H7 (cell line): ENCODE results near the gene CHST11. TPM values are rescaled to one million over a fixed set of nuclear protein-coding genes. Genes with fewer than 3 reads are reported as not detected.
"Not testable (repeated sequence)": the region's sequence is repeated elsewhere in the genome, so short reads cannot be mapped to it uniquely, and the experiment has no call there.

ENCODE experiments used
- DNase-seq: peaks from one replicate; pipeline ENCODE4 v3.0.0; 2012
- H3K27me3 ChIP-seq: 2 replicates; pipeline ENCODE4 v1.6.0; 2011; ENCODE audit warnings: mild to moderate bottlenecking, low read length; ENCODE audit not compliant: control insufficient read depth, insufficient read depth
- H3K36me3 ChIP-seq: replicated peaks from 2 replicates; pipeline ENCODE4 v1.5.1; 2011; ENCODE audit warnings: low read length; ENCODE audit not compliant: control insufficient read depth, insufficient read depth
- H3K4me3 ChIP-seq: 2 replicates; pipeline ENCODE4 v1.5.1; 2011; ENCODE audit warnings: low read depth, mild to moderate bottlenecking, control low read depth, low read length, moderate library complexity; ENCODE audit not compliant: insufficient read depth
- total RNA-seq: library from RNA; depleted of rRNA; stranded (reverse); fragments of >200 nt; shearing (Covaris generic); gene quantifications from 2 replicates; pipeline ENCODE4 v1.2.3, GENCODE V29; 2014

CHST11 gene
- total RNA-seq, 1 experiment from 2014 or later = 14.5 TPM

DNA sequence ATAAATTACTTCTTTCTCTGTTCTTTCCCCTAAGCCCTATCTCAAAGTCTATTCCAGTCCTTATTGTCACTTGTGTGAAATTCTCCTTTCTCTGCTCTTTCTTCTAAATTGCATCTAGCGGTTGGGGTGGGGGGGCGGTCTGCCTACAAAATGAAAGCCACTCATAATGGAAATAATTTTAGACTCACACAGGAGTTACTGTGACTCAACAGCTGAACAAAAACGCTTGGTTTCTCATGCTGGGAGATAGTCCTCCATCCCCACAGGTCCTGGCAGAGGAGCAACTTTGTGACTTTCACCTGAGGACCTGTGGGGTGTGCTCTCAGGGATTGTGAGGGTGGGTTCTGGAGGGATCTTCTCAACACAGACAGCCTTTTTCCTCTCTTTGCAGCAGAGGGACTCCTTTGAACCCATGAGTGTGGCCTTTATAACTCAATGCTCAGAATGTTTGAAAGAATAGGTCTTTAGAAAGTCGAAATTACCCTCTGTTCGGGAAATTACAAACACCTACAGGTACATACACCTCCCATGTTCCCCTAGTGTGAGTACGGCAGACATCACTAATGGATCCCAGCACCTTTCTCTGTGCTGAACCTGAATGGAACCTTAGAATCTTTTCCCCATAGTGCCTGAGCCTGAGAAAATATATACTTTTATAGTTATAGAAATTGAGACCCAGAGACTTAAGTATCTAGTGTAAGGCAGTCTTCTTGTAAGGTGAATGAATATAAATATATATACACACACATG is 109.7 kb downstream of the CHST11 start:
- Histone ChIP-seq H3K4me3 (no peak overlapping the region), H3K27me3 (no peaks in the 10 kb centered on the region), H3K36me3 (no peaks in the 10 kb centered on the region)
- no peak for DNase-seq

DNA sequence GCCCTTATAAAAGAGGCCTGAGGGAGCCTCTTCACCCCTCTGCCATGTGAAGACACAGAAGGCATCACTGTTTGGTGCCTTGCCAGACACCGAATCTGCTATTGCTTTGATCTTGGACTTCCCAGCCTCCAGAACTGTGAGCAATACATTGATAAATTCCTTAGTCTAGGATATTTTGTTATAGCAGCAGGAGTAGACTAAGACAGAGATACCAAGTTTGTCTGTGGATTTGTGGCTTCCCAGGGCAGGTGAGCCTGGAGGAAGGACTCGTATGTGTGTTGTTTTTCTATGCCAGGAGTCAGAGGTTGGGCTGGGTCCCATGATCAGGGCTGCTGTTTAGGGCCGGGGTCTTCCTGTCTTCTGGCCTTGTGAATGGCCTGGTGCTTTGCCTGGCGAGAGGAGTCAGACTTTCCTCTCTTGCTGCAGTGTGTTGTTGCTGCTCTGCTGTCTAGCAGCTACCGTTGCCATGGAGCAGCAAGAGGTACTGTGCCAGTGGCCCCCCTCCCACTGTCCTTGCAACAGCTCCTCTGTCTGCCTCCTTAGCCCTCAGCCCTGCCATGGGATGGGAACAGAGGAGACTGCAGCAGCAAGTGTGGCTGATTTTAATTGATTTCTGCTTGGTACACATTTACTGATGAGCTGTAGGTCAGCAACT is 111.2 kb downstream of the CHST11 start:
- H3K4me3 ChIP-seq = no peak overlapping the region

DNA sequence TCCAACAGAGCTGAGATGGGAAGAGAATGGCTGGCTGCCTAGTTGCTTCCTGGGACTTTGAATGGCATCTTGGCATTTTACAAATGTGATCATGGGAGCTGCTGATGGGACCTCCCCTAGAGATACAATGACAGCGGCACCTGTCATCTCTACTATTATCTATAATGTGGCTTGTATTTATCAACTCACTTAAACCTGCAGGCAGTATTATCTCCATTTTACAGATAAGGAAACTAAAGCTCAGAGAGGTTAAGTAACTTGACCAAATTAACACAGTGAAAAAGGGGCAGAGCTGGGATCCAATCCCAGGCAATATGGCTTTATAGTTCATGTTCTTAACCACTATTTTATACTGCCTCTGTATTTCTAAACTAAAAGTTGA is 111.7 kb downstream of the CHST11 start:
- DNase-seq = no peak
- no peak overlapping the region for H3K4me3 ChIP-seq
- H3K36me3 ChIP-seq = no peaks in the 10 kb centered on the region
- no peaks in the 10 kb centered on the region for H3K27me3 ChIP-seq

More for the DNA sequence above, 111.2 kb downstream of the CHST11 start:
- Histone ChIP-seq H3K36me3 (no peaks in the 10 kb centered on the region), H3K27me3 (no peaks in the 10 kb centered on the region)
- no peak for DNase-seq

DNA sequence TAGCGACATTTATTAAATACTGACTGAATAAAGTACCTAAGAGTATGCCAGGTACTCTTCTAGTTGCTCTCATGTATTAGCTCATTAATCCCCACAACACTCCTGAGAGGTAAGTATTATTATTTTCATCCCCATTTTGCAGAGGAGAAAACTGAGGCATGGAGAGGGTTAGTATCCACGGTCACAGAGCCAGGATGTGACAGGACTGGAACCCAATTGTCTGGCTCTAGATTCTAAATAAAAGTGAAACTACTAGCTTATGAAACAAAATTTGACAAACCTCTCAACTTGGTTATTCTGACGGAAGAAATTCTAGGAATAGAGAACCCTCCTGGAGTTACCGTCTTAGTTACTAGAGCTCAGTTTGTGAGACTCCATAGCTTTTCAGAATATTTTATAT is 112.2 kb downstream of the CHST11 start:
- no peak overlapping the region for H3K4me3 ChIP-seq
- H3K36me3 ChIP-seq = no peaks in the 10 kb centered on the region
- DNase-seq = no peak
- no peaks in the 10 kb centered on the region for H3K27me3 ChIP-seq

DNA sequence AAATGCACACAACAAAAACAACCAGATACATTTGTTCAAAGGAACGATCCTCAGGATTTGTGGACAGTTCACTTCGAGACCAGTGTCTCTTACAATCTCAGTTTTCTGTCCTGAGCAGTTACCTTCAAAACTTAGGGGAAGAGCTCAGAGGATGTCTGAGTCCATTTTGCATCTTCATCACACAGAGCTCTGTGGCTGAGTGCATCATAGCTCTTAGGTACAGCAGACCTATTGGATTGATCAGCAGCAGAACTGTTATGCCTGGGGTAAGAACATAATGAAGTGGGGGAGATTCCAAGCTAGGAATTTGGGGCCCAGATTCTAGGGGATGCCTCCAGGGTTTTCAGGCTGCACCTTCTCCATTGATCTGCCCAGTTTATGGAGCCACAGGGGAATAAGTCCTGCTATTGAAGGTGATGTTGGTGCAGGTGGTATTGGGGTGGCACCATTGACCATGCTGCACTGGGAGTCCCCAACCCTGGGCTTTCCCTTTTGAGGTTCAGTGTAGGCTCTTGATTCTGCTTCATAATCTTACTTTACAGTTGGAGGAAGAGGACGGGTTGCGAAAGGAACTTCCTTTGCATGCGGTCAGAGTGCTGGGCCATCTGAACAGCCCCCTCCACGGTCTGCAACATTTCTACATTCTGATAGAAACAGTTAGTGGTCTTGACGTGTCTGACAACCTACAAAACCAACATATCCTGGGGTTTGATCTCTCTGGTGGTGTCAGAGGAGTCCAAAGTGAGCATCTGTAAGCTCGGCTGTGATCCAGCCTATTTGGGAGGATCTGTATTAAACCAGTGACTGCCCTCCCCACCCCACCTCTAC is 112.8 kb downstream of the CHST11 start:
- no peak for DNase-seq
- no peaks in the 10 kb centered on the region for H3K27me3 ChIP-seq
- no peak overlapping the region for H3K4me3 ChIP-seq
- H3K36me3 ChIP-seq = no peaks in the 10 kb centered on the region

DNA sequence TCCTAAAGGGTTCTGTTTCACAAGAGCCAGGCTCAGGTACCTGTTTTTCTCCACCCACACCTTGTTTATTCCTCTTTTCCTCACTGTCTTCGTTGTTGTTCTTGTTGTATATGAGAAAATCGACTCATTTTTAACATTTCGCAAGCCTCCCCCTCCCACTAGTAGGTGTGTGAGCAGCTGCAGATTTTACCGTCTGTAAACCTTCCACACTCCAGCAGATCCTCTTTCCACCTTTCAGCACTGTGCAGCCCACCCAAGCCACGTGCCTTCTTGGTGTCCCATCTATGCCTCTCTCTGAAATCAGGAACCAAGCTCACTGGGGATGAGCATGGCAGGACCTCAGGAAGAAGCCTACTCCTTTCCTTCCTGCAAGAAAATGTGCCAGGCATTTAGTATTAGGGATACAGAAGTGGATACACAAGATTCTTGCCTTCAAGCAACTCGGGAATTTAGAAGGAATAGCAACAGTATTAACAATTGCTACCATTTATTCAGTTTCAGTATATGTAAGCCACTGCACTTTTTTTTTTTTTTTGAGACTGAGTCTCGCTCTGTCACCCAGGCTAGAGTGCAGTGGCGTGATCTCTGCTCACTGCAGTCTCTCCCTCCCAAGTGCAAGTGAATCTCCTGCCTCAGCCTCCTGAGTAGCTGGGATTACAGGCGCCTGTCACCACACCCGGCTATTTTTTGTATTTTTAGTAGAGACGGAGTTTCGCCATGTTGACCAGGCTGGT is 113.6 kb downstream of the CHST11 start:
- Histone ChIP-seq H3K4me3 (no peak overlapping the region), H3K27me3 (no peaks in the 10 kb centered on the region), H3K36me3 (no peaks in the 10 kb centered on the region)
- no peak for DNase-seq

DNA sequence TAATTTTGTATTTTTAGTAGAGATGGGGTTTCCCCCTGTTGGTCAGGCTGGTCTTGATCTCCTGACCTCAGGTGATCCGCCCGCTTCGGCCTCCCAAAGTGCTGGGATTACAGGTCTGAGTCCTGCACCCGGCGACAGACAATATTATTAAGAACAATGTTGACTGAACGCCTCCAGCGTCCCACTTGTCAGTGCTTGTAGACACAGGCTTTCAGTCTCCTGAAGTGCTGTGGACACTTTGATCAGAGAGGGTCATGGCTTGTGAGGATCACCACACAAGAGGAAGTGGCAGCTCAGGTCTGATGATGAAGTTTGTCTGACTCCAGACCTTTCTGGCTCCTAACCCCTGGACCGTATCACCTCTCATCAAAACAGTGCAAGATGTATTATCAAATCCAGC is 114.6 kb downstream of the CHST11 start:
- Histone ChIP-seq H3K36me3 (no peaks in the 10 kb centered on the region), H3K27me3 (no peaks in the 10 kb centered on the region), H3K4me3 (no peak overlapping the region)
- DNase-seq = no peak

DNA sequence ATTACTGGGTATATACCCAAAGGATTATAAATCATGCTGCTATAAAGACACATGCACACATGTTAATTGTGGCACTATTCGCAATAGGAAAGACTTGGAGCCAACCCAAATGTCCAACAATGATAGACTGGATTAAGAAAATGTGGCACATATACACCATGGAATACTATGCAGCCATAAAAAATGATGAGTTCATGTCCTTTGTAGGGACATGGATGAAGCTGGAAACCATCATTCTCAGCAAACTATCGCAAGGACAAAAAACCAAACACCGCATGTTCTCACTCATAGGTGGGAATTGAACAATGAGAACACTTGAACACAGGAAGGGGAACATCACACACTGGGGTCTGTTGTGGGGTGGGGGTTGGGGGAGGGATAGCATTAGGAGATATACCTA is 117.6 kb downstream of the CHST11 start:
- not testable (repeated sequence) for DNase-seq, H3K36me3 ChIP-seq, H3K27me3 ChIP-seq, H3K4me3 ChIP-seq

DNA sequence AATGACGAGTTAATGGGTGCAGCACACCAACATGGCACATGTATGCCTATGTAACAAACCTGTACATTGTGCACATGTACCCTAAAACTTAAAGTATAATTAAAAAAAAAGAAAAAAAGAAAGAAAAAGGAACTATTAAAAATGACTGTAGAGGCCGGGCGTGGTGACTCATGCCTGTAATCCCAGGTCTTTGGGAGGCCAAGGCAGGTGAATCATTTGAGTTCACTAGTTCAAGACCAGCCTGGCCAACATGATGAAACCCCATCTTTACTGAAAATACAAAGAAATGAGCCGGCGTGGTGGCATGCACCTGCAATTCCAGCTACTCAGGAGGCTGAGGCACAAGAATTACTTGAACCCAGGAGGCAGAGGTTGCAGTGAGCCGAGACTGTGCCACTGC is 118.0 kb downstream of the CHST11 start:
- not testable (repeated sequence) for H3K4me3 ChIP-seq, DNase-seq

DNA sequence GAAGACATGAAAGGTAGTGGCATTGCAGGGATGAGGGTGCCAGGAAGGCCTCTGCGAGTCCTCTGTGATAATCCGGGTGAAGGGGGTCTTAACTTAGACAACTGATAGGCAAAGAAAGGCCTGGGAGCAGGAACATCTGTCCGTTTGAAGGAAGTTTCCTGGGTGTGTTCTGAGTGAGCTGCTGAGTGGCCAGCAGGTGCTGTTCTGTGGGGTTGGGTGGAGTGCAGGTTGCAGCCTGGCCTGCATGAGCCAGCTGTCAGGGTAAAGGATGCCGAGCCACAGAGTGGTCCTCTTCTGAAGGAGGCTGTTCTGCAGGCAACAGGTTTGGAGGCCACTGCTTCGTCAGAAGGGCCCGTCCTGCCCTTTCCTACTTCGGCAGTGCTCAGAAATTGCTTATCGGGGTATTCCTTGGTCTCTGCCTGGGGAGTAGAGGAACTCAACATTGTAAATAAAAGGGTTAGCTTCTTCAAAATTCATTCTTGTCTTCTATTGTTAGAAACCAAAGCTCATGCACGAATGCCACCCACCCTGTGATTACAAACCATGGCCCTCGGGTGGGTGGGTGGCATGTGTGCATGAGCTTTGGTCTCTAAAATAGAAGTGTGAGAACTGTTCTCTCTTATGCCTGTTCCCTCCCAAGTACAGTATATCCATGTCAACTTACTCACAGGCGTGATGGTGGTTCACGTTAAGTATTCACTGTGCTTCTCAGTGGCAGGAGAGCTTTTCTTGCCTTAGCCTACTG is 118.9 kb downstream of the CHST11 start:
- H3K27me3 ChIP-seq = no peaks in the 10 kb centered on the region
- no peak overlapping the region for H3K4me3 ChIP-seq
- no peaks in the 10 kb centered on the region for H3K36me3 ChIP-seq
- no peak for DNase-seq

More for the DNA sequence above, 118.0 kb downstream of the CHST11 start:
- H3K27me3 ChIP-seq, H3K36me3 ChIP-seq: not testable (repeated sequence)

DNA sequence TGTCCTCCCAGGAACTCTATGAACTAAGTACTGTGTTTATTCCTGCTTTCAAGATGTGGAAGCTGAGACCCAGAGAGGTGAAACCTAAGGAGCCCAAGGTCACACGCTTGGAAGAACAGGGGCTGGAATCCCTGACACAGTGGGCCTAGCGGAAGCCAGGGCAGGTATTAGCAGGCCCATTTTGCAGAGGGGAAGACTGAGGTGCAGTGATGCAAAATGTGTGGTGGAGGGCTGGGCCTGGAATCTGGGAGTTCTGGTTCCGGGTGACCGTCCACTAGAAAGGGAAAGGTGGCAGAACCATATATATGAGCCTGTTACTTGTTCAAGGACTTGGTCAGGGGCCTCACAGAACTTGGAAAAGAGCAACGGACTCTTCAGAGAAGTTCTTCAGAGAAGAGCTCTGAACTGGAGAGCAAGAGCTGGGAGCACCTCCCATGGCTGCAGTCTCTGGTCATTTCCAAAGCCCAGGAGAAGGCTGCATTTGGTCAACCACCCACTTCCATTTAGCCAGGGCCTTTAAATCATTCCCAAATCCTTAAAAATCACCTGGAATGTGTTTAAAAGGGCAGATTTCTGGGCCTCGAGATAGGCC is 119.5 kb downstream of the CHST11 start:
- H3K4me3 ChIP-seq = no peak overlapping the region
- no peaks in the 10 kb centered on the region for H3K36me3 ChIP-seq
- DNase-seq = no peak
- H3K27me3 ChIP-seq = no peaks in the 10 kb centered on the region

DNA sequence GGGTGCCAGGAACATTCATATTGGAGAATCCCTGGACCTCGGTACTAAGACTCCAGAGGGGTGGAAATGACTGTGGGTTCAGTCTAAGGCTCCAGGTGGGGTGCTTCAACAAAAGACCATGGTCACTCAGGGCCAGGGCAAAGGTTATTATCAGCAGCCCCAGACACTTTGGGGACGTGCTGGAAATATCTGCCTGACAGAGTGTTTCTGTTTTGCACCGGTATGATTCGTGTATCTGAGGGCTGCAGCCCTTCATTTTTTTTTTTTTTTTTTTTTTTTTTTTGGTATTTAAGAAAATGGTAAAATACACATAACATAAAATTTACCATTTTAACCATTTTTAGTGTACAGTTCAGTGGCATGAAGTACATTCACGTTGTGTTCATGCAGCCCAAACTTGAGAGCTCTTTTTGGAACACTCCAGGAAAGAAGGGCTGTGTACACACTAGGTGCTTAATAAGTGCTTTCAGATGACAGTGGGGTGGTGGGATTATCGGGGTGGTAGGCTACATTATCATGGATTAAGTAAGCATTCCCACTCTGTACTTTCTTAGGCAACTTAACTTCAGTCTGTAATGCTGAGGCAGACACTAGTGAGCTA is 120.3 kb downstream of the CHST11 start:
- no peak for DNase-seq
- Histone ChIP-seq H3K27me3 (no peaks in the 10 kb centered on the region), H3K36me3 (no peaks in the 10 kb centered on the region), H3K4me3 (no peak overlapping the region)

DNA sequence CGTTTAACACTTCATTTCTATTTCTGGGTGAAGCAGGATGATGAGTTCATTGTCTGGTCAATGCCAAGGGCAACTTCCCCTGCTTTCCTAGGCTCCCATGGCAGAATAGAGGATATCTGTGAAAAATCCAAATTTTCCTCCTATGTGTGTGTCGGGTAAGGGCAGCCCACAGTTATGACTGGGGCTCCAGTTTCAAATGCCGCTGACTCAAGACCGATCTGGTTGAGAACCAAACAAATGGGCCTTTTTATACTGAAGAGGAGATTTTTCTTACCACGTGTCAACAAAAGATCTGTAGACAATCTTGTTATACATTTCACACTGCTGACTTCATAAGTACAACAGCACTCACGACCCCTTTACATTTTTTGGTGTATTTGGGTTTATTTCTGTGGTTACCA is 120.8 kb downstream of the CHST11 start:
- no peak overlapping the region for H3K4me3 ChIP-seq
- H3K27me3 ChIP-seq = no peaks in the 10 kb centered on the region
- H3K36me3 ChIP-seq = no peaks in the 10 kb centered on the region
- DNase-seq = no peak
